H9 (cell line): ENCODE results near the gene CD180. TPM values are rescaled to one million over a fixed set of nuclear protein-coding genes. Genes with fewer than 3 reads are reported as not detected.

Experiments
- DNase-seq: peaks from one replicate; pipeline ENCODE4 v3.0.0-alpha.2; 2017
- H2AFZ ChIP-seq: one replicate; pipeline ENCODE4 v1.6.1; 2013; ENCODE audit warnings: mild to moderate bottlenecking, low read length, control low read depth, moderate library complexity
- H2AK5ac ChIP-seq: 2 replicates; pipeline ENCODE4 v1.6.1; 2013; ENCODE audit warnings: low read length, control low read depth, mixed read lengths; ENCODE audit not compliant: insufficient read length
- H2BK120ac ChIP-seq: one replicate; pipeline ENCODE4 v1.6.1; 2013; ENCODE audit warnings: low read depth, mild to moderate bottlenecking, low read length, control low read depth, inconsistent platforms; ENCODE audit not compliant: poor library complexity, severe bottlenecking
- H2BK12ac ChIP-seq: 2 replicates; pipeline ENCODE4 v1.6.1; 2013; ENCODE audit warnings: low read length, control low read depth, mixed read lengths, low read depth; ENCODE audit not compliant: insufficient read length
- H2BK15ac ChIP-seq: 2 replicates; pipeline ENCODE4 v1.6.1; 2013; ENCODE audit warnings: low read depth, low read length, control low read depth
- H2BK20ac ChIP-seq: one replicate; pipeline ENCODE4 v1.6.1; 2013; ENCODE audit warnings: low read depth, mild to moderate bottlenecking, low read length, control low read depth, inconsistent platforms; ENCODE audit not compliant: poor library complexity, severe bottlenecking
- H2BK5ac ChIP-seq: 2 replicates; pipeline ENCODE4 v1.6.1; 2013; ENCODE audit warnings: low read length, control low read depth, mixed read lengths; ENCODE audit not compliant: insufficient read length
- H3K14ac ChIP-seq: 2 replicates; pipeline ENCODE4 v1.6.1; 2013; ENCODE audit warnings: low read length, control low read depth; ENCODE audit not compliant: insufficient read depth
- H3K18ac ChIP-seq: 2 replicates; pipeline ENCODE4 v1.6.1; 2013; ENCODE audit warnings: low read depth, mild to moderate bottlenecking, mixed read lengths, low read length, control low read depth; ENCODE audit not compliant: insufficient read length
- H3K23ac ChIP-seq: 2 replicates; pipeline ENCODE4 v1.6.1; 2013; ENCODE audit warnings: low read length, control low read depth, mixed read lengths, low read depth; ENCODE audit not compliant: insufficient read length
- H3K23me2 ChIP-seq: 2 replicates; pipeline ENCODE4 v1.6.1; 2013; ENCODE audit warnings: low read depth, mild to moderate bottlenecking, mixed read lengths, low read length, control low read depth; ENCODE audit not compliant: insufficient read length, poor library complexity, severe bottlenecking
- H3K27ac ChIP-seq: 2 replicates; pipeline ENCODE4 v1.5.1; 2013; ENCODE audit warnings: low read length, control low read depth, mixed read lengths, low read depth; ENCODE audit not compliant: insufficient read length
- H3K27me3 ChIP-seq: 2 replicates; pipeline ENCODE4 v1.6.1; 2013; ENCODE audit warnings: low read length, control low read depth, inconsistent platforms; ENCODE audit not compliant: insufficient read depth
- H3K4ac ChIP-seq: 2 replicates; pipeline ENCODE4 v1.6.1; 2013; ENCODE audit warnings: low read depth, mild to moderate bottlenecking, control low read depth, inconsistent platforms, low read length, moderate library complexity
- H3K4me1 ChIP-seq: 2 replicates; pipeline ENCODE4 v1.6.1; 2013; ENCODE audit warnings: low read length, control low read depth, inconsistent platforms; ENCODE audit not compliant: insufficient read depth
- H3K4me2 ChIP-seq: 2 replicates; pipeline ENCODE4 v1.6.1; 2013; ENCODE audit warnings: low read length, control low read depth, mixed read lengths; ENCODE audit not compliant: insufficient read length, insufficient read depth
- H3K56ac ChIP-seq: 2 replicates; pipeline ENCODE4 v1.6.1; 2013; ENCODE audit warnings: low read depth, mild to moderate bottlenecking, mixed read lengths, low read length, control low read depth; ENCODE audit not compliant: insufficient read length
- H3K79me1 ChIP-seq: 2 replicates; pipeline ENCODE4 v1.6.1; 2013; ENCODE audit warnings: low read depth, mild to moderate bottlenecking, moderate library complexity, low read length, control low read depth, inconsistent platforms; ENCODE audit not compliant: insufficient read depth, poor library complexity, severe bottlenecking
- H3K79me2 ChIP-seq: 2 replicates; pipeline ENCODE4 v1.6.1; 2013; ENCODE audit warnings: low read length, control low read depth, inconsistent platforms; ENCODE audit not compliant: insufficient read depth
- H3K9ac ChIP-seq: 2 replicates; pipeline ENCODE4 v1.6.1; 2013; ENCODE audit warnings: low read length, control low read depth, mixed read lengths; ENCODE audit not compliant: insufficient read length; ENCODE audit errors: extremely low read depth
- H3K9me3 ChIP-seq: one replicate; pipeline ENCODE4 v1.6.1; 2013; ENCODE audit warnings: low read depth, low read length, inconsistent platforms; ENCODE audit not compliant: control insufficient read depth
- H3T11ph ChIP-seq: one replicate; pipeline ENCODE4 v1.6.1; 2013; ENCODE audit warnings: mild to moderate bottlenecking, low read length, control low read depth, inconsistent platforms
- H4K20me1 ChIP-seq: one replicate; pipeline ENCODE4 v1.6.1; 2013; ENCODE audit not compliant: control insufficient read depth, insufficient read length, insufficient read depth
- H4K5ac ChIP-seq: 2 replicates; pipeline ENCODE4 v1.6.1; 2013; ENCODE audit warnings: low read depth, mild to moderate bottlenecking, mixed read lengths, low read length, control low read depth; ENCODE audit not compliant: insufficient read length
- H4K8ac ChIP-seq: replicated peaks from 2 replicates; pipeline ENCODE4 v1.6.1; 2013; ENCODE audit warnings: low read length, control low read depth, mixed read lengths, low read depth; ENCODE audit not compliant: insufficient read length
- H4K91ac ChIP-seq: 2 replicates; pipeline ENCODE4 v1.6.1; 2013; ENCODE audit warnings: low read depth, mild to moderate bottlenecking, moderate library complexity, mixed read lengths, low read length, control low read depth; ENCODE audit not compliant: insufficient read length
- H3K27ac Mint-ChIP-seq, 3 experiments: 2 replicates in 2 of 3; 3 replicates in 1 of 3; pipeline ENCODE4 v1.8.0; 2020 to 2021; ENCODE audit warnings: mixed read lengths in 3 of 3, mild to moderate bottlenecking in 1 of 3, moderate library complexity in 1 of 3
- H3K27me3 Mint-ChIP-seq: 2 replicates; pipeline ENCODE4 v1.8.0; 2021; ENCODE audit warnings: low read depth, mild to moderate bottlenecking, moderate library complexity, mixed read lengths
- H3K36me3 Mint-ChIP-seq, 3 experiments: 2 replicates in 2 of 3; 3 replicates in 1 of 3; pipeline ENCODE4 v1.8.0; 2020 to 2021; ENCODE audit warnings: low read depth in 3 of 3, mixed read lengths in 3 of 3; ENCODE audit not compliant: insufficient read depth in 1 of 3
- H3K4me1 Mint-ChIP-seq, 2 experiments: 2 replicates each; pipeline ENCODE4 v1.8.0; 2020; ENCODE audit warnings: mixed read lengths in 2 of 2
- H3K4me3 Mint-ChIP-seq, 2 experiments: 2 replicates in 1 of 2; 3 replicates in 1 of 2; pipeline ENCODE4 v1.8.0; 2020 to 2021; ENCODE audit warnings: mild to moderate bottlenecking in 2 of 2, mixed read lengths in 2 of 2, moderate library complexity in 1 of 2
- H3K9me3 Mint-ChIP-seq, 2 experiments: 2 replicates in 1 of 2; 3 replicates in 1 of 2; pipeline ENCODE4 v1.8.0; 2020; ENCODE audit warnings: mild to moderate bottlenecking in 2 of 2, mixed read lengths in 2 of 2, moderate library complexity in 1 of 2
- CTCF ChIP-seq: fragments of 200-600 bp; sonication (generic); conservative IDR thresholded peaks from 3 replicates; pipeline ENCODE4 v1.8.0; 2021; ENCODE audit warnings: antibody characterized with exemption, mild to moderate bottlenecking
- WGBS: extraction: QIAGEN DNeasy Blood & Tissue Kit; methylation state at CpG from one replicate; pipeline ENCODE4 v1.1.7; 2013; ENCODE audit warnings: missing lambda C conversion rate, low lambda C conversion rate, mixed read lengths; ENCODE audit not compliant: insufficient read length; ENCODE audit errors: extremely low coverage; 5-methylcytosine and 5-hydroxymethylcytosine counted together
- total RNA-seq: library from RNA; stranded (reverse); gene quantifications from 2 replicates; pipeline ENCODE4 v1.2.1, GENCODE V29; 2021

CD180 gene
- total RNA-seq, 1 experiment from 2014 or later, result not detected

- 100% methylated on average over 1 of the region's 2 CpGs for WGBS
- Mint-ChIP-seq H3K4me3 (no peak overlapping the region), H3K27me3 (no peaks in the 10 kb centered on the region), H3K4me1 (peaks cover 0 to 5% of the 10 kb centered on the region in 2 experiments; a peak in 3 of 4 replicates), H3K9me3 (no peaks in the 10 kb centered on the region; a peak in 1 of 5 replicates), H3K27ac (no peak overlapping the region), H3K36me3 (no peaks in the 10 kb centered on the region; a peak in 1 of 7 replicates)
- no peak overlapping the region for H4K91ac ChIP-seq
- no peak overlapping the region for H3K4me2 ChIP-seq
- H3K4ac ChIP-seq, result no peak overlapping the region
- H4K5ac ChIP-seq, result no peak overlapping the region
- no peak overlapping the region for H2BK15ac ChIP-seq
- no peak overlapping the region for H2BK5ac ChIP-seq
- no peak overlapping the region for H3K23ac ChIP-seq
- H3T11ph ChIP-seq, result no peak overlapping the region
- TF ChIP-seq CTCF, result peak; percentile 84
- no peaks in the 10 kb centered on the region for H3K4me1 ChIP-seq
- H3K56ac ChIP-seq, result no peak overlapping the region
- H3K27ac ChIP-seq, result no peak overlapping the region
- no peak overlapping the region for H2BK20ac ChIP-seq
- no peak overlapping the region for H2BK120ac ChIP-seq
- no peak overlapping the region for H2AFZ ChIP-seq
- no peaks in the 10 kb centered on the region for H4K20me1 ChIP-seq
- H3K14ac ChIP-seq, result no peak overlapping the region
- no peaks in the 10 kb centered on the region for H3K79me2 ChIP-seq
- no peak overlapping the region for H2AK5ac ChIP-seq
- H3K18ac ChIP-seq, result no peak overlapping the region
- H3K9ac ChIP-seq, result no peak overlapping the region
- no peak overlapping the region for H4K8ac ChIP-seq
- no peak for DNase-seq
- no peaks in the 10 kb centered on the region for H3K23me2 ChIP-seq
- no peaks in the 10 kb centered on the region for H3K79me1 ChIP-seq
- H3K9me3 ChIP-seq, result no peaks in the 10 kb centered on the region
- no peak overlapping the region for H2BK12ac ChIP-seq
- H3K27me3 ChIP-seq, result no peaks in the 10 kb centered on the region
Observed at GRCh38 chr5:67246108-67246507, 49.5 kb upstream of the CD180 start.
